HEK293 (cell line): ENCODE measurements around the gene LIPK.

Experiments
- CTCF ChIA-PET: fragments of 350-600 bp; formaldehyde crosslinking; extraction: SDS; loops from one replicate; lab custom pipeline; 2021; ENCODE audit warnings: antibody characterized with exemption; lab: Yijun Ruan, JAX
- POLR2A ChIA-PET: fragments of 300-600 bp; formaldehyde crosslinking; extraction: SDS; loops from one replicate; lab custom pipeline; 2020; ENCODE audit warnings: antibody characterized with exemption, inconsistent platforms; lab: Yijun Ruan, JAX
- H3K27ac ChIP-seq: fragments of 200-500 bp; sonication (Bioruptor generic); 2 replicates; pipeline ENCODE4 v1.5.1; 2014; ENCODE audit warnings: low read depth, low read length, control low read depth, inconsistent platforms; ENCODE audit errors: extremely low read depth
- H3K36me3 ChIP-seq, 2 experiments: fragments of 200-500 bp in 1 of 2; sonication (Bioruptor generic) in 1 of 2; 1 replicate in 1 of 2; 2 replicates in 1 of 2; pipeline ENCODE4 v1.5.1; 2014 to 2017; ENCODE audit warnings: inconsistent platforms in 2 of 2, low read length in 2 of 2; ENCODE audit not compliant: control insufficient read depth in 2 of 2, insufficient read depth in 1 of 2
- H3K4me1 ChIP-seq: fragments of 200-500 bp; sonication (Bioruptor generic); 2 replicates; pipeline ENCODE4 v1.5.1; 2014; ENCODE audit warnings: mild to moderate bottlenecking, low read length, inconsistent platforms; ENCODE audit not compliant: control insufficient read depth, insufficient read depth
- H3K4me3 ChIP-seq: 2 replicates; pipeline ENCODE4 v1.5.1; 2011; ENCODE audit warnings: low read depth, mild to moderate bottlenecking, control low read depth, low read length, moderate library complexity
- H3K9me3 ChIP-seq: fragments of 200-500 bp; sonication (Bioruptor generic); 2 replicates; pipeline ENCODE4 v1.5.1; 2014; ENCODE audit warnings: low read depth, low read length, inconsistent platforms; ENCODE audit not compliant: control insufficient read depth, insufficient read depth
- ELK4 ChIP-seq: IDR thresholded peaks from 2 replicates; pipeline ENCODE4 v1.6.1; 2011; ENCODE audit warnings: mild to moderate bottlenecking, low read depth, low read length, borderline replicate concordance
- HOXC10 ChIP-seq: sonication (generic); formaldehyde crosslinking; IDR thresholded peaks from 2 replicates; pipeline ENCODE4 v1.8.1; 2023; ENCODE audit warnings: mild to moderate bottlenecking, missing genetic modification reagents
- PRDM6 ChIP-seq: fragments of 450-650 bp; formaldehyde crosslinking; IDR thresholded peaks from 2 replicates; pipeline ENCODE4 v1.5.1; 2017; ENCODE audit warnings: missing biosample characterization, missing genetic modification characterization
- TSHZ1 ChIP-seq: fragments of 450-650 bp; formaldehyde crosslinking; IDR thresholded peaks from 2 replicates; pipeline ENCODE4 v1.5.1; 2016; ENCODE audit warnings: missing biosample characterization, missing genetic modification characterization, borderline replicate concordance
- ZFP41 ChIP-seq: fragments of 450-650 bp; formaldehyde crosslinking; IDR thresholded peaks from 2 replicates; pipeline ENCODE4 v1.5.1; 2016; ENCODE audit warnings: missing biosample characterization, missing genetic modification characterization, borderline replicate concordance
- ZNF146 ChIP-seq: fragments of 450-650 bp; formaldehyde crosslinking; IDR thresholded peaks from 2 replicates; pipeline ENCODE4 v1.5.1; 2016; ENCODE audit warnings: missing biosample characterization, missing genetic modification characterization
- ZNF214 ChIP-seq: fragments of 450-650 bp; formaldehyde crosslinking; IDR thresholded peaks from 2 replicates; pipeline ENCODE4 v1.5.1; 2017; ENCODE audit warnings: missing biosample characterization, mild to moderate bottlenecking, missing genetic modification characterization, borderline replicate concordance
- ZNF239 ChIP-seq: fragments of 450-650 bp; formaldehyde crosslinking; IDR thresholded peaks from 2 replicates; pipeline ENCODE4 v1.5.1; 2016; ENCODE audit warnings: missing biosample characterization, missing genetic modification characterization
- ZNF24 ChIP-seq: fragments of 450-650 bp; formaldehyde crosslinking; IDR thresholded peaks from 2 replicates; pipeline ENCODE4 v1.5.1; 2016; ENCODE audit warnings: missing biosample characterization, missing genetic modification characterization
- ZNF266 ChIP-seq: fragments of 450-650 bp; formaldehyde crosslinking; IDR thresholded peaks from 2 replicates; pipeline ENCODE4 v1.5.1; 2016; ENCODE audit warnings: missing biosample characterization, missing genetic modification characterization, low read depth
- ZNF292 ChIP-seq: fragments of 450-650 bp; formaldehyde crosslinking; IDR thresholded peaks from 2 replicates; pipeline ENCODE4 v1.5.1; 2016; ENCODE audit warnings: low read depth, missing biosample characterization, missing genetic modification characterization, borderline replicate concordance
- ZNF302 ChIP-seq: fragments of 450-650 bp; formaldehyde crosslinking; IDR thresholded peaks from 2 replicates; pipeline ENCODE4 v1.5.1; 2016; ENCODE audit warnings: missing biosample characterization, missing genetic modification characterization, low read depth
- ZNF350 ChIP-seq: fragments of 450-650 bp; formaldehyde crosslinking; IDR thresholded peaks from 2 replicates; pipeline ENCODE4 v1.5.0; 2017; ENCODE audit warnings: missing biosample characterization, mild to moderate bottlenecking, missing genetic modification characterization
- ZNF398 ChIP-seq: fragments of 450-650 bp; formaldehyde crosslinking; IDR thresholded peaks from 2 replicates; pipeline ENCODE4 v1.5.1; 2017; ENCODE audit warnings: missing biosample characterization, missing genetic modification characterization
- ZNF560 ChIP-seq: fragments of 450-650 bp; formaldehyde crosslinking; IDR thresholded peaks from 2 replicates; pipeline ENCODE4 v1.5.1; 2017; ENCODE audit warnings: missing biosample characterization, missing genetic modification characterization, borderline replicate concordance
- ZNF585B ChIP-seq: fragments of 450-650 bp; formaldehyde crosslinking; IDR thresholded peaks from 2 replicates; pipeline ENCODE4 v1.5.1; 2016; ENCODE audit warnings: missing biosample characterization, missing genetic modification characterization
- ZNF610 ChIP-seq: fragments of 450-650 bp; formaldehyde crosslinking; IDR thresholded peaks from 2 replicates; pipeline ENCODE4 v1.5.1; 2016; ENCODE audit warnings: missing biosample characterization, missing genetic modification characterization, borderline replicate concordance
- ZNF621 ChIP-seq: fragments of 450-650 bp; formaldehyde crosslinking; IDR thresholded peaks from 2 replicates; pipeline ENCODE4 v1.5.1; 2017; ENCODE audit warnings: missing biosample characterization, missing genetic modification characterization
- ZNF654 ChIP-seq: fragments of 450-650 bp; formaldehyde crosslinking; IDR thresholded peaks from 2 replicates; pipeline ENCODE4 v1.5.1; 2016; ENCODE audit warnings: low read depth, missing biosample characterization, missing genetic modification characterization
- ZNF785 ChIP-seq: fragments of 450-650 bp; formaldehyde crosslinking; IDR thresholded peaks from 2 replicates; pipeline ENCODE4 v1.5.1; 2016; ENCODE audit warnings: missing biosample characterization, missing genetic modification characterization

The LIPK gene

GRCh38 chr10:88705958-88706357 lies at the start of gene LIPK:
LIPK (plus strand) TSS chr10:88706249; CDS start chr10:88724544, 18,295 bp downstream.
- Histone ChIP-seq H3K9me3 (no peaks in the 10 kb centered on the region), H3K27ac (no peak within 1 kb of the TSS), H3K36me3 (no peaks in the 10 kb centered on the region), H3K4me3 (no peak within 1 kb of the TSS), H3K4me1 (peaks cover 12% of the 10 kb centered on the region; the same call in 1 of the 2 replicates)
- TF ChIP-seq PRDM6 (tag by site-specific recombination) (no peak), ZNF621 (no peak), ZNF292 (tag by site-specific recombination) (no peak), ZNF610 (tag by site-specific recombination) (no peak), ZNF785 (tag by site-specific recombination) (no peak), ZFP41 (tag by site-specific recombination) (no peak), ZNF266 (tag by site-specific recombination) (no peak), ZNF214 (tag by site-specific recombination) (no peak), ZNF302 (tag by site-specific recombination) (no peak), ZNF24 (tag by site-specific recombination) (no peak), ZNF585B (tag by site-specific recombination) (no peak), HOXC10 (CRISPR knock-in tag) (no peak), ZNF654 (tag by site-specific recombination) (no peak), TSHZ1 (tag by site-specific recombination) (no peak), ZNF350 (tag by site-specific recombination) (no peak), ZNF560 (tag by site-specific recombination) (no peak), ZNF398 (no peak), ZNF146 (tag by site-specific recombination) (no peak), ELK4 (no peak), ZNF239 (no peak)
- TF ChIP-seq, all 188 proteins: peak for 0
- ChIA-PET CTCF (interaction anchor here (1.6 kb wide), 1 partner anchor 17 kb away, joined by 5 read pairs; no protein-coding TSS in a partner anchor), POLR2A (interaction anchor here (0.5 kb wide), 1 partner anchor 1200 kb away, joined by 6 read pairs; no protein-coding TSS in a partner anchor)
